Ovary (tissue), 9 donors: ENCODE measurements around the gene MACROH2A1. TPM values are rescaled to one million over a fixed set of nuclear protein-coding genes. Genes with fewer than 3 reads are reported as not detected.

ENCODE experiments used
- DNase-seq, 5 donors: peaks; one replicate each; pipeline ENCODE4 v3.0.0-alpha.2; 2019 to 2020
- H3K27ac ChIP-seq, 2 donors: fragments of 200-600 bp; one replicate each; pipeline versions ENCODE4 v1.5.1 to v1.8.0; 2019 to 2022
- H3K27me3 ChIP-seq: fragments of 200-600 bp; one replicate; pipeline ENCODE4 v1.8.0; 2022
- H3K36me3 ChIP-seq: fragments of 200-600 bp; sonication (generic); one replicate; pipeline ENCODE4 v1.5.1; 2019
- H3K4me1 ChIP-seq: one replicate; pipeline ENCODE4 v1.8.1; 2013; ENCODE audit warnings: mild to moderate bottlenecking, moderate library complexity; ENCODE audit not compliant: insufficient read depth
- H3K4me3 ChIP-seq: fragments of 200-600 bp; sonication (generic); one replicate; pipeline ENCODE4 v1.5.1; 2017
- H3K9me3 ChIP-seq, 2 donors: fragments of 200-600 bp in 1 of 2; sonication (generic) in 1 of 2; one replicate each; pipeline versions ENCODE4 v1.5.1 to v1.8.1; 2013 to 2019; ENCODE audit warnings: mild to moderate bottlenecking in 1 of 2, moderate library complexity in 1 of 2
- EP300 ChIP-seq: sonication (generic); formaldehyde crosslinking; IDR thresholded peaks from one replicate; pipeline ENCODE4 v1.6.1; 2017; ENCODE audit warnings: antibody characterized with exemption
- POLR2A ChIP-seq: fragments of 450-650 bp; IDR thresholded peaks from one replicate; pipeline ENCODE4 v1.6.1; 2017; ENCODE audit warnings: antibody characterized with exemption, mild to moderate bottlenecking, moderate library complexity
- WGBS, 3 donors: extraction: QIAGEN DNeasy Blood & Tissue Kit in 1 of 3; methylation state at CpG; one replicate each; pipeline versions ENCODE4 v1.1.5 to v1.1.7; 2013 to 2017; 5-methylcytosine and 5-hydroxymethylcytosine counted together
- intact Hi-C, 4 donors: fragments of 100-400 bp; cut with DNase I; formaldehyde crosslinking; loops; one replicate each; pipeline versions ENCODE4 v1.11.0 to v1.15.1; 2022 to 2023
- polyA plus RNA-seq, 2 donors: library from polyadenylated mRNA; stranded (reverse); fragments of 200-250 nt in 1 of 2; fragments of 350-450 nt in 1 of 2; fragmentation: Illumina TruSeq in 1 of 2; extraction: RNeasy Lipid Tissue Mini Kit (QIAGEN cat#74804) in 1 of 2; gene quantifications; one replicate each; pipeline ENCODE4 v1.2.3, GENCODE V29; 2013 to 2014
- total RNA-seq, 7 donors: library from RNA; depleted of rRNA in 2 of 7; stranded (reverse); fragments of >200 nt in 2 of 7; fragmentation: NEBNext Ultra II Directional in 3 of 7; extraction: Animal tissue kit (Norgen Biotek cat#: 25700) in 3 of 7; gene quantifications; one replicate each; pipeline versions ENCODE4 v1.1.0 to v1.2.4, GENCODE V29; 2016 to 2023
- TF ChIP-seq, protein P1 (sequence below), 3 donors: fragments of 450-650 bp in 2 of 3; fragments of 200-600 bp in 1 of 3; IDR thresholded peaks; one replicate each; pipeline versions ENCODE4 v1.5.1 to v1.8.0; 2016 to 2022; ENCODE audit warnings: antibody characterized with exemption in 3 of 3, mild to moderate bottlenecking in 1 of 3
- donor health status: DM: no; HTN: no; CAD: no; lungs with moderate emphysema.
- donor health status: DM: no; HTN: no; CAD: no.
- donor health status: Bipolar disorder and iron deficiency.
- donor health status: DM: yes; HTN: yes; CAD: no.
- donor health status: DM: no; HTN: no; CAD: no.
- donor health status: DM: yes; HTN: yes; CAD: no.

The MACROH2A1 gene
- total and polyA plus RNA-seq, 9 donors = 71.7 to 157 (median 102) TPM

DNA sequence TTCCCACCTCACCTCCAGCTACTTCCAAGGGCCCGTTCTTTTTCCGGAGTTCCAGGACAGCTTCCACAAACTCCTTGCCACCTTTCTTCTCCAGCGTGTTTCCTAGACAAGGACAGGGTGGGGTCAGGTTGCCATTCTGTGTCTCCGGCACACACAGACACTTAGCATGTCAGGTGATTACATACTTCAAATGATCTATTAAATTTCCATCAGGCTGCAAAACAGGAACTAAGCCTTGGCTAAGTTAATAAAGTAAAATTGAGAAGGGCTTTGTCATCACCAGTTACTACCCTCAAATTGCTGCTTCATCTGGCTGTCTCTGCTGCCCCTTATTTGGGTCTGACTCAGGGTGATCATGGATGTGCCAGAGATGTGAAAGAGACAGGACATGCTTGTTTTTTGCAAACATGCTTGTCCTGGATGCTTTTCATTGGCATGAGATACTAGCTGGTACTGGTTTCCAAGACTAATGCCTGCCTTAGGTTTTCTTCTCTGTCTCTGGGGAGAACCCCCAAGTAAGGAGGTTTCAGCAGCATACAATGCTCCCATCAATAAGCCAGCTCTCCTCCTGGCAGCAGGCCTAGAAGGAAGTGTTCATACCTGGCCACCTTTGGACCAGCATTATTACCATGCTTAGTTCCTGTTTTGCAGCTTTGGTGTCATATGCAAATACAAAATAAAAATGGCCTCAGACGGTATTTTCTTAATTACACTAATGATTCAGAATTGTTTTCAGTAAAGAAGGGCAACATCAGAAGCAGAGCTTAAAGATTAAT is 52.9 kb downstream of the MACROH2A1 start:
- WGBS, 3 donors = 88 to 94% (median 93%) methylated on average over 5 of the region's 5 CpGs
- intact Hi-C loops = no loop called here
- Histone ChIP-seq H3K9me3 (no peaks in the 10 kb centered on the region), H3K27me3 (no peaks in the 10 kb centered on the region), H3K36me3 (no peaks in the 10 kb centered on the region), H3K4me1 (no peaks in the 10 kb centered on the region), H3K4me3 (no peak overlapping the region), H3K27ac (no peak overlapping the region)
- DNase-seq = no peak
- TF ChIP-seq EP300 (no peak), POLR2A (no peak)
- TF ChIP-seq, protein P1, sequence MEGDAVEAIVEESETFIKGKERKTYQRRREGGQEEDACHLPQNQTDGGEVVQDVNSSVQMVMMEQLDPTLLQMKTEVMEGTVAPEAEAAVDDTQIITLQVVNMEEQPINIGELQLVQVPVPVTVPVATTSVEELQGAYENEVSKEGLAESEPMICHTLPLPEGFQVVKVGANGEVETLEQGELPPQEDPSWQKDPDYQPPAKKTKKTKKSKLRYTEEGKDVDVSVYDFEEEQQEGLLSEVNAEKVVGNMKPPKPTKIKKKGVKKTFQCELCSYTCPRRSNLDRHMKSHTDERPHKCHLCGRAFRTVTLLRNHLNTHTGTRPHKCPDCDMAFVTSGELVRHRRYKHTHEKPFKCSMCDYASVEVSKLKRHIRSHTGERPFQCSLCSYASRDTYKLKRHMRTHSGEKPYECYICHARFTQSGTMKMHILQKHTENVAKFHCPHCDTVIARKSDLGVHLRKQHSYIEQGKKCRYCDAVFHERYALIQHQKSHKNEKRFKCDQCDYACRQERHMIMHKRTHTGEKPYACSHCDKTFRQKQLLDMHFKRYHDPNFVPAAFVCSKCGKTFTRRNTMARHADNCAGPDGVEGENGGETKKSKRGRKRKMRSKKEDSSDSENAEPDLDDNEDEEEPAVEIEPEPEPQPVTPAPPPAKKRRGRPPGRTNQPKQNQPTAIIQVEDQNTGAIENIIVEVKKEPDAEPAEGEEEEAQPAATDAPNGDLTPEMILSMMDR (IDR thresholded peaks at IDR 0.05) = no peak

DNA sequence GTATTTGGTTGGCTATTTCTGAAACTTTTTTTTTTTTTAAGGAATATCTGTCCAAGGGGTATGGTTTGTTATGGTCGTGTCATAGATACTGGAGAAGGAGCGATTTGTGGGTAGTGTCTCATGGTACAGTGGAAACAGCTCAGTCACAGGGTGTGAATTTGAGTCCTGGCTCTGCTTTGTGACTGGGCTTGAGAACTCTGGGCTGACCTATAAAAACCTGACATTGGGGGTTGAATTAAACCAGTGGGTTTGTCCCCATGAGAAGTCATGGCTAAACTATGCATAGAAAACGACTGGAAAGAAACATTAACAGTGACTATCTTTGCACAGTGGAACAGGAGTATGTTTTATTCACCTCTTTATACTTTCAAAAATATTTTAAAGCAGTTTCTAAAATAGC is 54.7 kb downstream of the MACROH2A1 start:
- TF ChIP-seq, protein P1 (IDR thresholded peaks at IDR 0.05) = no peak
- TF ChIP-seq EP300 = no peak
- no peak for TF ChIP-seq POLR2A
- intact Hi-C loops = no loop called here
- WGBS, 3 donors = 82 to 86% (median 85%) methylated on average over 3 of the region's 3 CpGs
- H3K4me1 ChIP-seq = no peaks in the 10 kb centered on the region
- H3K36me3 ChIP-seq = no peaks in the 10 kb centered on the region
- DNase-seq = no peak
- no peaks in the 10 kb centered on the region for H3K9me3 ChIP-seq
- H3K27me3 ChIP-seq = no peaks in the 10 kb centered on the region
- H3K27ac ChIP-seq = no peak overlapping the region
- no peak overlapping the region for H3K4me3 ChIP-seq

DNA sequence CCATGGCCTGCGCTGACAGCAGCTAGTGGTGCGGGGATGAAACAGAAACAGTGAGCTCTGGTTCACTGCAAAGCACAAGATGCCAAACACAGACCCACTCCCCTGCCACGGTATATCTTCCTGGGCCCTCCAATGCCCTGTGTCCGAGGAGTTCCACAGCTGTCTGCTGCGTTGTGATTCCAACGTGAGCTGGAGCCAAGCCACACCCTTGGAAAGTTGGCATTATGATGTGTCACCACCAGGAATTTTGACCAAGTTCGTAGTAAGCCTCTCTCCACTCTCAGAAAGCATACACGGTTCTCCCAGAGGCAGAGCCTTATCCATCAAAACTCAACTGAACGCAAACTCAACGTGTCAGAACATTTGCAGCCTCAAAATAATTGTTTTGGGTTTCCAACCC is 55.6 kb downstream of the MACROH2A1 start:
- no peak overlapping the region for H3K27ac ChIP-seq
- TF ChIP-seq, protein P1 (IDR thresholded peaks at IDR 0.05) = no peak
- TF ChIP-seq EP300 (no peak), POLR2A (no peak)
- no peaks in the 10 kb centered on the region for H3K4me1 ChIP-seq
- no peak overlapping the region for H3K4me3 ChIP-seq
- H3K9me3 ChIP-seq = no peaks in the 10 kb centered on the region
- DNase-seq = no peak
- no peaks in the 10 kb centered on the region for H3K27me3 ChIP-seq
- no peaks in the 10 kb centered on the region for H3K36me3 ChIP-seq
- 72 to 77% (median 76%) methylated on average over 10 of the region's 10 CpGs for whole genome bisulfite sequencing, 3 donors
- intact Hi-C loops = no loop called here

DNA sequence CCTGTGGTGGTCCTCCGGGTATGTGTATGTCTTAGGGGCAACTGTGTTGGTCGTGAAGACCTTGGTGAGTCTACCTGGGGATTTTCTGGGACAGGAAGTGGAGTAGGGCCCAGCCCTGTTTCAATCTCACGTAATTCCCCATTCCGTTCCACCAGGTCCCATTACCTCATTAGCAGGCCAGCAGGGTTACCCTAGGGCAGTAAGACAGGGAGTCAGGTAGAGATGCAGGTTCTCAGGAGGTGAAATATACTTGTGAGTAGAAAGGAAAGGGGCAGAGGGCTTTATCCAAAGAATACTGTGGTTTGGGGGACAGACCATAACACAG is 56.5 kb downstream of the MACROH2A1 start:
- no peak overlapping the region for H3K4me3 ChIP-seq
- H3K36me3 ChIP-seq = no peaks in the 10 kb centered on the region
- no peaks in the 10 kb centered on the region for H3K9me3 ChIP-seq
- WGBS, 3 donors = 91 to 97% (median 94%) methylated on average over 4 of the region's 4 CpGs
- no peaks in the 10 kb centered on the region for H3K4me1 ChIP-seq
- no peak overlapping the region for H3K27ac ChIP-seq
- no peak for DNase-seq
- H3K27me3 ChIP-seq = no peaks in the 10 kb centered on the region
- intact Hi-C loops = no loop called here
- TF ChIP-seq EP300 (no peak), POLR2A (no peak)
- TF ChIP-seq, protein P1 (IDR thresholded peaks at IDR 0.05) = no peak
